ENCODE measurements around the gene KCNN3. TPM values are rescaled to one million over a fixed set of nuclear protein-coding genes. Genes with fewer than 3 reads are reported as not detected.

Gene KCNN3
- total and polyA plus RNA-seq, 2 of the 13 experiments (the other 11 are each of a cell fraction or from before 2014, with no cell fraction given), result not detected

- TF ChIP-seq NRL (CRISPR knock-in tag; IDR thresholded peaks at IDR 0.05; ENCODE audit: borderline replicate concordance) (no peak), HOXA5 (CRISPR knock-in tag; IDR thresholded peaks at IDR 0.05) (no peak), ZSCAN31 (CRISPR knock-in tag; IDR thresholded peaks at IDR 0.05; ENCODE audit: low read depth) (no peak), NFE2 (CRISPR knock-in tag; IDR thresholded peaks at IDR 0.05) (no peak), ZNF567 (CRISPR knock-in tag; IDR thresholded peaks at IDR 0.05; ENCODE audit: borderline replicate concordance) (no peak), ZSCAN22 (CRISPR knock-in tag; IDR thresholded peaks at IDR 0.05) (no peak), FIP1L1 (IDR thresholded peaks at IDR 0.05; ENCODE audit: borderline replicate concordance, insufficient read depth, low read depth, low read length) (no peak), ZFP82 (CRISPR knock-in tag; IDR thresholded peaks at IDR 0.05; ENCODE audit: borderline replicate concordance) (no peak)
- Histone ChIP-seq H2AFZ (ENCODE audit: low read length) (no peak overlapping the region), H3K4me2 (ENCODE audit: low read depth, low read length) (no peak overlapping the region), H3K27ac (ENCODE audit: extremely low read length, insufficient read depth, low read length) (no peak overlapping the region), H3K4me3 (replicated peaks in 1 of 3; ENCODE audit: insufficient read depth in 1 of 3, low read depth in 2 of 3, low read length in 3 of 3) (no peak overlapping the region), H3K27me3 (ENCODE audit: control insufficient read depth in 1 of 2, insufficient read depth in 2 of 2, low read length in 2 of 2) (peaks cover 0 to 20% of the 10 kb centered on the region in 2 experiments; a peak in 3 of 5 replicates), H3K9ac (ENCODE audit: insufficient read depth, low read depth, low read length) (no peak overlapping the region), H3K4me1 (ENCODE audit: insufficient read depth, low read length) (no peaks in the 10 kb centered on the region), H4K20me1 (ENCODE audit: insufficient read depth, low read length) (0 out of 2 replicates have a peak, but pooled peaks cover 2% of the 10 kb centered on the region), H3K79me2 (ENCODE audit: insufficient read depth, low read length) (no peaks in the 10 kb centered on the region), H3K9me3 (ENCODE audit: low read length) (no peaks in the 10 kb centered on the region), H3K36me3 (replicated peaks in 1 of 2; ENCODE audit: control insufficient read depth in 1 of 2, insufficient read depth in 2 of 2, low read length in 2 of 2) (no peaks in the 10 kb centered on the region)
- WGBS (ENCODE audit: low lambda C conversion rate), result 50% methylated on average over 3 of the region's 6 CpGs
- in situ Hi-C loops (cut with HindIII; ENCODE audit: extremely low pct_ligation_motif_present, low pct_unique_long_range_greater_than_20kb), result no loop called here
- ChIA-PET CTCF (ENCODE audit: low intra/inter-chr PET ratio, low total read pairs) (no interaction called here), POLR2A (no interaction called here)
- intact Hi-C loops (cut with micrococcal nuclease; ENCODE audit: unreplicated experiment), result no loop called here
- no peak for ATAC-seq
- DNase-seq (ENCODE audit: low spot score), result no peak
- no peak for FAIRE-seq
- no TSS peak for BruUV-seq (replicated peaks)
Observed at GRCh38 chr1:154822717-154823116, 47.4 kb downstream of the KCNN3 start.

- no peak overlapping the region for H3K4me2 ChIP-seq (ENCODE audit: low read depth, low read length)
- no peaks in the 10 kb centered on the region for H3K36me3 ChIP-seq (replicated peaks in 1 of 2; ENCODE audit: control insufficient read depth in 1 of 2, insufficient read depth in 2 of 2, low read length in 2 of 2)
- no peak for ATAC-seq
- no peak for FAIRE-seq
- peaks cover 0 to 24% of the 10 kb centered on the region in 2 experiments; a peak in 4 of 5 replicates for H3K27me3 ChIP-seq (ENCODE audit: control insufficient read depth in 1 of 2, insufficient read depth in 2 of 2, low read length in 2 of 2)
- no peaks in the 10 kb centered on the region for H3K9me3 ChIP-seq (ENCODE audit: low read length)
- no peaks in the 10 kb centered on the region for H3K4me1 ChIP-seq (ENCODE audit: insufficient read depth, low read length)
- BruUV-seq (replicated peaks), result no TSS peak
- in situ Hi-C loops (cut with HindIII; ENCODE audit: extremely low pct_ligation_motif_present, low pct_unique_long_range_greater_than_20kb), result no loop called here
- CTCF ChIA-PET (ENCODE audit: low intra/inter-chr PET ratio, low total read pairs), result no interaction called here
- H3K9ac ChIP-seq (ENCODE audit: insufficient read depth, low read depth, low read length), result no peak overlapping the region
- DNase-seq (ENCODE audit: low spot score), result no peak
- H3K79me2 ChIP-seq (ENCODE audit: insufficient read depth, low read length), result no peaks in the 10 kb centered on the region
- H4K20me1 ChIP-seq (ENCODE audit: insufficient read depth, low read length), result 0 out of 2 replicates have a peak, but pooled peaks cover 2% of the 10 kb centered on the region
- 50% methylated on average over 9 of the region's 10 CpGs for WGBS (ENCODE audit: low lambda C conversion rate)
- H3K4me3 ChIP-seq (replicated peaks in 1 of 3; ENCODE audit: insufficient read depth in 1 of 3, low read depth in 2 of 3, low read length in 3 of 3), result no peak overlapping the region
- intact Hi-C loops (cut with micrococcal nuclease; ENCODE audit: unreplicated experiment), result no loop called here
- POLR2A ChIA-PET, result no interaction called here
- H3K27ac ChIP-seq (ENCODE audit: extremely low read length, insufficient read depth, low read length), result no peak overlapping the region
- no peak overlapping the region for H2AFZ ChIP-seq (ENCODE audit: low read length)
- TF ChIP-seq PAWR (CRISPR knock-in tag; IDR thresholded peaks at IDR 0.05; ENCODE audit: borderline replicate concordance) (no peak), ZNF670 (CRISPR knock-in tag; IDR thresholded peaks at IDR 0.05; ENCODE audit: borderline replicate concordance) (no peak), ZNF446 (CRISPR knock-in tag; IDR thresholded peaks at IDR 0.05) (no peak), NFIB (CRISPR knock-in tag; IDR thresholded peaks at IDR 0.05; ENCODE audit: borderline replicate concordance) (no peak), CBX1 (IDR thresholded peaks at IDR 0.05; ENCODE audit: low read depth) (no peak), ZNF160 (CRISPR knock-in tag; IDR thresholded peaks at IDR 0.05) (no peak), PATZ1 (CRISPR knock-in tag; IDR thresholded peaks at IDR 0.05) (no peak)
Observed at GRCh38 chr1:154822233-154822632, 47.8 kb downstream of the KCNN3 start.

Data from HepG2 (cell line).